Measurements from ENCODE around the gene LRP2.
"Not testable (repeated sequence)": the region's sequence is repeated elsewhere in the genome, so short reads cannot be mapped to it uniquely, and the experiment has no call there.

The LRP2 gene

GRCh38 chr2:169362118-169362893 is at the start of gene LRP2:
Gene LRP2 (minus strand): TSS chr2:169362534. CDS start chr2:169362399, 135 bp downstream.
- peak; percentile 20 for DNase-seq (ENCODE audit: low spot score)

DNA sequence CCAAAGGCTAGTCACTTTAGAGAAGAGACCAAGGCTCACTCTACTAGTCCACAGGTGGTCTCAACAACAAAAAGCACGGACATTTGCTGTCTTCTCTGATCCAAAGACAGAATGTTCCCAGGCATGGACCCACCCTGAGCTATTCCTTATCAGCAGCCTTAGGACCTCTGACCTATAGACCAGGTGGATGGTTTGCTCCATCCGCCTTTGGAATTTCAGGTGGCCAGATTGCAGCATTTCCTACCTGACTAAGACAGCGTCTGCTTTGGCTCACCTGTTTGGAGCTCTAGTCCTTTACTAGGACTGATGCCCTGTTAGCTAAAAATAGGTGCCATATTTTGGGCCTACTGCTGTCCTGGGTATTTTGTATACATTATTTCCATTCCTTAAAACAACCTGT is 44.6 kb upstream of the LRP2 start:
- no peak for DNase-seq (ENCODE audit: low spot score)

- DNase-seq (ENCODE audit: low spot score), result not testable (repeated sequence)
Measured at GRCh38 chr2:169399491-169399890, 37.2 kb upstream of the LRP2 start.

DNA sequence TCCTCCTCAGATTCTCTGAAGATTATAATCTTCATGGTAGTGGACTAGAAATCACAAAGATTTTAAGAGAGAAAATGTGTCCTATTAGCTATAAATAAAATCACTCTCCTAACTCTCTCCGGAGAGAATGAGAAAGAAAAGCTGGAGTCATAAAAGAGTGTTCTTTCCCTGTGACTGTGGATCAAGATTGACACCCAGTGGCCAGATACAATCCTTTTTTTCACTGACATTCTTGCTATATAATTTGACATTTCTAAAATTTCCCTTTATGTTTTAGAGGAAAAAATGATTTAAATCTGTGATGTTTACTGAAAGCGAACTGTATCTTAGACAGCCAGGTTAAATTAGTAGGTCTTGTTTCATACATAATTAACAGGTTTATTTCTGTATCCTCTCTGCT is 35.4 kb upstream of the LRP2 start:
- peak; percentile 13 for DNase-seq (ENCODE audit: low spot score)

- no peak for DNase-seq (ENCODE audit: low spot score)
Measured at GRCh38 chr2:169395821-169396374, 33.6 kb upstream of the LRP2 start.

DNA sequence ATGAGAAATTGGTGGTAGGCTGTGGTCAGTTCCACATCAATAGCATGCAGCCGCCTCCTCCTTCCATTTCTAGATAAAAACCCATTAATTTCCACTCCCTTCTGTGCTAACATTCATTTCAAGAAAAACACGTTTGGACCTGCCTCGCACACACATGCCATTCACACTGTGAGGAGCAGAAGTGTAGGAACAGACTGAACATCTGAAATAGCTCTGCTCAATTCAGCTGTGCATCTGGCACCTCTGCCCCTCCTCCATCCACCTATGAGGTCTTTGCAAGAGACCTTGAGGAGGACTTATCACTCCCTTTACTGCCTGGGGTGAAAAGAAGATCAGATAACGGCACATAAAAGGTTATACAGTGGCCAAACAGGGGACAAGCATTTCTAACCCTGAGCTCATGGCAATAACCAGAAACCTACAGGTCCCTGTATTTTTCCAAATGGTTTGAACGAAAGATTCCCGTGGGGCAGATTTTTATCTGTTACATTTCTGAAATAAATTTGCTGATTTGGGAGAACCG is 30.8 kb upstream of the LRP2 start:
- DNase-seq (ENCODE audit: low spot score), result no peak

GRCh38 chr2:169391236-169391635 is 28.9 kb upstream of the LRP2 start:
- DNase-seq (ENCODE audit: low spot score), result no peak

GRCh38 chr2:169388161-169388560 is 25.8 kb upstream of the LRP2 start:
- DNase-seq (ENCODE audit: low spot score), result no peak

GRCh38 chr2:169386722-169387121 is 24.4 kb upstream of the LRP2 start:
- DNase-seq (ENCODE audit: low spot score), result no peak

- no peak for DNase-seq (ENCODE audit: low spot score)
Measured at GRCh38 chr2:169384816-169385215, 22.5 kb upstream of the LRP2 start.

- DNase-seq (ENCODE audit: low spot score), result no peak
Measured at GRCh38 chr2:169372561-169372960, 10.2 kb upstream of the LRP2 start.

GRCh38 chr2:169366066-169366465 is 3.7 kb upstream of the LRP2 start:
- DNase-seq (ENCODE audit: low spot score), result no peak

GRCh38 chr2:169365029-169365480 is 2.7 kb upstream of the LRP2 start:
- no peak for DNase-seq (ENCODE audit: low spot score)

- peak; percentile 29 for DNase-seq (ENCODE audit: low spot score)
Measured at GRCh38 chr2:169363560-169364150, 1.3 kb upstream of the LRP2 start.

GRCh38 chr2:169362894-169363559 is 693 bp upstream of the LRP2 start:
- DNase-seq (ENCODE audit: low spot score), result peak; percentile 21

DNA sequence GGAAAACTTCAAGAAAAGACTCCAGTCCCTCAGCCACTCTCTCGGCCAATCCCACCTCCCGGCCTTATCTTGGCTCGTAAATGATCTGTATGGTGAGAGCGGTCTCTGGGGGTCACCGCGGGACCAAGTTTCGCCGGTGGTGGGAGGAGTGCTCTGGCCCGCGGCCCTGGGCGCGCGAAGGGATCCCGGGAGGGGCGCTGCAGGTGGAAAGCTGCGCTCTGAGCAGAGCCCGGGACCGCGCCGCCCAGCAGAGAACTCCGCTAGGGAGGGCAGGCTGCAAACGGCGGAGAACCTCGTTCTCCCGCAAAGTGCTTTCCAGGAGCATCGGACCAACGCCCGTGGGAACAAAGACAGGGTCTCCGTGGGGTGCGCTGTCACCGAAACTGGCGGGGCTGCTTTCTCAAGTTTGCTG is 622 bp downstream of the LRP2 start:
- peak; percentile 47 for DNase-seq (ENCODE audit: low spot score)

GRCh38 chr2:169360984-169361705 is 1.2 kb downstream of the LRP2 start:
- peak; percentile 16 for DNase-seq (ENCODE audit: low spot score)

GRCh38 chr2:169358016-169358415 is 4.3 kb downstream of the LRP2 start:
- no peak for DNase-seq (ENCODE audit: low spot score)

- no peak for DNase-seq (ENCODE audit: low spot score)
Measured at GRCh38 chr2:169354244-169354643, 8.1 kb downstream of the LRP2 start.

GRCh38 chr2:169351725-169352124 is 10.6 kb downstream of the LRP2 start:
- no peak for DNase-seq (ENCODE audit: low spot score)

GRCh38 chr2:169349535-169349934 is 12.8 kb downstream of the LRP2 start:
- no peak for DNase-seq (ENCODE audit: low spot score)

Measured in GM03348 (cell line).